Vagina (tissue), 2 donors: ENCODE data around the gene SNCA. TPM values are rescaled to one million over a fixed set of nuclear protein-coding genes. Genes with fewer than 3 reads are reported as not detected.

Experiments used
- DNase-seq, 2 donors: peaks; one replicate each; pipeline ENCODE4 v3.0.0-alpha.2; 2017; ENCODE audit errors: extremely low spot score in 2 of 2
- H3K27ac ChIP-seq: fragments of 200-600 bp; sonication (generic); one replicate; pipeline ENCODE4 v1.5.1; 2019
- H3K27me3 ChIP-seq: fragments of 200-600 bp; sonication (generic); one replicate; pipeline ENCODE4 v1.5.1; 2019
- H3K36me3 ChIP-seq, 2 donors: fragments of 200-600 bp; sonication (generic); one replicate each; pipeline ENCODE4 v1.5.1; 2017 to 2019
- H3K4me1 ChIP-seq: fragments of 200-600 bp; sonication (generic); one replicate; pipeline ENCODE4 v1.5.1; 2019
- H3K4me3 ChIP-seq, 2 donors: fragments of 200-600 bp; sonication (generic); 1 replicate in 1 of 2; 2 replicates in 1 of 2; pipeline ENCODE4 v1.5.1; 2016 to 2019
- H3K9me3 ChIP-seq: fragments of 200-600 bp; sonication (generic); one replicate; pipeline ENCODE4 v1.5.1; 2019
- CTCF ChIP-seq, 3 experiments: fragments of 450-650 bp in 2 of 3; fragments of 200-600 bp in 1 of 3; sonication (generic) in 1 of 3; IDR thresholded peaks; one replicate each; pipeline ENCODE4 v1.5.1; 2017 to 2019; ENCODE audit warnings: antibody characterized with exemption in 3 of 3, mild to moderate bottlenecking in 2 of 3, moderate library complexity in 2 of 3
- POLR2A ChIP-seq, 2 donors: fragments of 450-650 bp; IDR thresholded peaks; one replicate each; pipeline ENCODE4 v1.6.1; 2017; ENCODE audit warnings: antibody characterized with exemption in 2 of 2, mild to moderate bottlenecking in 2 of 2, moderate library complexity in 2 of 2
- POLR2AphosphoS5 ChIP-seq, 2 donors: sonication (generic); formaldehyde crosslinking; IDR thresholded peaks; one replicate each; pipeline ENCODE4 v1.9.0; 2017; ENCODE audit warnings: antibody characterized with exemption in 2 of 2, mild to moderate bottlenecking in 2 of 2, low read depth in 1 of 2; ENCODE audit not compliant: insufficient read depth in 1 of 2
- intact Hi-C: fragments of 100-400 bp; cut with DNase I; formaldehyde crosslinking; loops from one replicate; pipeline ENCODE4 v1.15.1; 2023
- total RNA-seq: library from RNA; depleted of rRNA; stranded (reverse); fragments of >200 nt; gene quantifications from one replicate; pipeline ENCODE4 v1.2.3, GENCODE V29; 2016

The SNCA gene
- total RNA-seq, 1 donor from 2014 or later: 27.3 TPM

- DNase-seq: no peak
- TF ChIP-seq POLR2A (IDR thresholded peaks at IDR 0.05) (no peak), POLR2AphosphoS5 (IDR thresholded peaks at IDR 0.05; ENCODE audit: insufficient read depth in 1 of 2, low read depth in 1 of 2) (no peak), CTCF (IDR thresholded peaks at IDR 0.05) (no peak)
- Histone ChIP-seq H3K9me3 (no peaks in the 10 kb centered on the region), H3K4me3 (no peak overlapping the region), H3K27ac (no peak overlapping the region), H3K4me1 (no peaks in the 10 kb centered on the region), H3K36me3 (no peaks in the 10 kb centered on the region), H3K27me3 (no peaks in the 10 kb centered on the region)
- intact Hi-C loops: no loop called here
These were observed 13.5 kb downstream of the SNCA start for GRCh38 chr4:89823416-89823815.

- TF ChIP-seq CTCF (IDR thresholded peaks at IDR 0.05) (no peak), POLR2A (IDR thresholded peaks at IDR 0.05) (no peak), POLR2AphosphoS5 (IDR thresholded peaks at IDR 0.05; ENCODE audit: insufficient read depth in 1 of 2, low read depth in 1 of 2) (no peak)
- DNase-seq: no peak
- Histone ChIP-seq H3K27me3 (no peaks in the 10 kb centered on the region), H3K4me3 (no peak overlapping the region), H3K27ac (no peak overlapping the region), H3K4me1 (no peaks in the 10 kb centered on the region), H3K36me3 (no peaks in the 10 kb centered on the region), H3K9me3 (no peaks in the 10 kb centered on the region)
- intact Hi-C loops: no loop called here
These were observed 15.3 kb downstream of the SNCA start for GRCh38 chr4:89821612-89822011.

- no peak overlapping the region for H3K4me3 ChIP-seq
- H3K9me3 ChIP-seq: no peaks in the 10 kb centered on the region
- no peaks in the 10 kb centered on the region for H3K36me3 ChIP-seq
- no peak for DNase-seq
- no peaks in the 10 kb centered on the region for H3K4me1 ChIP-seq
- intact Hi-C loops: no loop called here
- H3K27ac ChIP-seq: no peak overlapping the region
- H3K27me3 ChIP-seq: no peaks in the 10 kb centered on the region
- TF ChIP-seq POLR2AphosphoS5 (IDR thresholded peaks at IDR 0.05; ENCODE audit: insufficient read depth in 1 of 2, low read depth in 1 of 2) (no peak), POLR2A (IDR thresholded peaks at IDR 0.05) (no peak), CTCF (IDR thresholded peaks at IDR 0.05) (no peak)
These were observed 17.0 kb downstream of the SNCA start for GRCh38 chr4:89820010-89820409.

GRCh38 chr4:89814362-89814761 is 22.6 kb downstream of the SNCA start:
- intact Hi-C loops: no loop called here
- no peak for TF ChIP-seq POLR2AphosphoS5 (IDR thresholded peaks at IDR 0.05; ENCODE audit: insufficient read depth in 1 of 2, low read depth in 1 of 2)
- TF ChIP-seq POLR2A (IDR thresholded peaks at IDR 0.05): no peak
- no peak for TF ChIP-seq CTCF (IDR thresholded peaks at IDR 0.05)
- no peaks in the 10 kb centered on the region for H3K36me3 ChIP-seq
- no peaks in the 10 kb centered on the region for H3K4me1 ChIP-seq
- H3K27me3 ChIP-seq: no peaks in the 10 kb centered on the region
- H3K9me3 ChIP-seq: no peaks in the 10 kb centered on the region
- H3K27ac ChIP-seq: no peak overlapping the region
- DNase-seq: no peak
- H3K4me3 ChIP-seq: no peak overlapping the region

- no peaks in the 10 kb centered on the region for H3K4me1 ChIP-seq
- no peaks in the 10 kb centered on the region for H3K36me3 ChIP-seq
- no peak overlapping the region for H3K27ac ChIP-seq
- no peak for DNase-seq
- intact Hi-C loops: no loop called here
- TF ChIP-seq POLR2A (IDR thresholded peaks at IDR 0.05) (no peak), POLR2AphosphoS5 (IDR thresholded peaks at IDR 0.05; ENCODE audit: insufficient read depth in 1 of 2, low read depth in 1 of 2) (no peak), CTCF (IDR thresholded peaks at IDR 0.05) (no peak)
- no peaks in the 10 kb centered on the region for H3K9me3 ChIP-seq
- no peak overlapping the region for H3K4me3 ChIP-seq
- H3K27me3 ChIP-seq: no peaks in the 10 kb centered on the region
These were observed 23.8 kb downstream of the SNCA start for GRCh38 chr4:89813197-89813596.
